Measurements from ENCODE around the gene C12orf57.

DNA sequence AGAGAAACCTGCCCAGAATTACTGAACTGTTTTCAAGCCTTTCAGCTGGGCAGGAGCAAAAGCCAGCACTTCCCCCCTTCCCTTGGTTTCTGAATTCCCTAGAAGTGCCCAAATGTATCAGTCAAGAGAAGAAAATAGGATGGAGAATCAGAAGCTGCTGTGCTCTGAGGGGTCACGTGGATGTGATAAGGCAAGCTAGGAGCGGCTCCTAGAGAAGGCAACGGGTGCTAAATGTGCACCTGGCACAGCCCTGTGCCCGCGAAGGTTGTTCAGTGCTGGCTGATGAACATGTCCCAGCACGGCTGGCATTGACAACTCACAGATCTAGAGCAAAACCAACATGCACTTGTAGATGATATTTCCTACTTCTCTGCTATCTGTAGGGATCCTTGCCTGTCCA, 35.2 kb downstream of the C12orf57 start:
- TF ChIP-seq CTCF (conservative IDR thresholded peaks at IDR 0.05 in 1 of 2, IDR thresholded peaks at IDR 0.05 in 1 of 2; ENCODE audit: low read depth in 1 of 2, low read length in 2 of 2), result no peak
- TF ChIP-seq EZH2 (IDR thresholded peaks at IDR 0.05; ENCODE audit: low read length, missing control alignments), result no peak
